ENCODE data around the gene CHAF1B. TPM values are rescaled to one million over a fixed set of nuclear protein-coding genes. Genes with fewer than 3 reads are reported as not detected.
A peak's percentile ranks its signal among the peaks of the same experiment; 100 is the strongest.

CHAF1B gene
- polyA plus RNA-seq, 2 donors: 2.1 to 3.2 TPM

DNA sequence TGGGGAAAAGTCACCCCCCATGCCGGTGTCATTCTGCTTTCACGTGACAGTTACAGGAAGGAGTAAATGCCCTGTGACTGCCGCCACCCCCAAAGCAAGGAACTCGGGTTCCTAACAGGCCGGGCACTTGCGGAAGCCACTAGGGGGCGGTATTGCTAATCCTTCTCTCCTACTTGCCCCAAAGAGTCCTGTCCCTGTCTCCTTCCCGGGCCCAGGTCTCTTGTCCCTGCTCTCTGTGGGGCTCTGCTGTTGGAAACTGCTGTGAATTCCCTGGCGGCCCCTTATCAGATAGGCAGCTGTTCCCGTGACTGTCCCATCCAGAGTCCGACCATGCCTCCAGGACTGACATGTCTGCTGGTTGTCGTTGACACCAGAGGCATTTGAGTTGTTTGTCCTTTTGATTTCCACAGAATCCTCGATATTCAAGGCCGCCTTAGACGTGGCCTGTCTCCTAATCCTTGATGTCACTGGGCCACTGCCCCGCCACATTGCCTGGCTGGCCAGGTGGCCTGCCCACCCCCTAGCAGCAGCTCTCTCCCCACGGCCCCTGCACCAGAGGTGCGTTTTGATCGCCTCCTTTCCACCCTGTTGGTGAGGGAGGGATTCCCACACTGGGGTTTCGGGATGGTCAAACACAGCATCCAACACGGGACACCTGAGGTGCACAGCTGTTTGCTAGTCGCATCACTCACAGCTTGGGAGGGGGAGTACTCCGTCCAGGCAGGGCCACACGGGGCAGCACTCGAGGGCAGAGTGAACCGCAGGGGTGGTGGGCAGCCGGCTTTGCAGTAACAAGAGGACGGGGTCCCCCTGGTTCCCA is 37.3 kb downstream of the CHAF1B start:
- Histone ChIP-seq H3K27ac (ENCODE audit: low read depth in 2 of 2, low read length in 1 of 2) (no peak overlapping the region), H3K4me3 (ENCODE audit: low read depth in 1 of 2, low read length in 2 of 2) (no peak overlapping the region), H3K9me3 (ENCODE audit: control insufficient read depth in 2 of 2, insufficient read depth in 1 of 2, low read depth in 1 of 2, low read length in 1 of 2) (no peaks in the 10 kb centered on the region), H3K36me3 (ENCODE audit: control insufficient read depth in 2 of 2, insufficient read depth in 2 of 2, low read length in 1 of 2) (peaks cover 0 to 3% of the 10 kb centered on the region in 2 donors), H3K4me1 (ENCODE audit: control insufficient read depth in 2 of 2, insufficient read depth in 2 of 2, low read length in 1 of 2) (peaks cover 0 to 2% of the 10 kb centered on the region in 2 donors), H3K27me3 (ENCODE audit: control insufficient read depth in 1 of 2, insufficient read depth in 2 of 2, low read length in 2 of 2) (no peaks in the 10 kb centered on the region)
- 61 to 63% methylated on average over 28 of the region's 28 CpGs for WGBS, 2 donors

DNA sequence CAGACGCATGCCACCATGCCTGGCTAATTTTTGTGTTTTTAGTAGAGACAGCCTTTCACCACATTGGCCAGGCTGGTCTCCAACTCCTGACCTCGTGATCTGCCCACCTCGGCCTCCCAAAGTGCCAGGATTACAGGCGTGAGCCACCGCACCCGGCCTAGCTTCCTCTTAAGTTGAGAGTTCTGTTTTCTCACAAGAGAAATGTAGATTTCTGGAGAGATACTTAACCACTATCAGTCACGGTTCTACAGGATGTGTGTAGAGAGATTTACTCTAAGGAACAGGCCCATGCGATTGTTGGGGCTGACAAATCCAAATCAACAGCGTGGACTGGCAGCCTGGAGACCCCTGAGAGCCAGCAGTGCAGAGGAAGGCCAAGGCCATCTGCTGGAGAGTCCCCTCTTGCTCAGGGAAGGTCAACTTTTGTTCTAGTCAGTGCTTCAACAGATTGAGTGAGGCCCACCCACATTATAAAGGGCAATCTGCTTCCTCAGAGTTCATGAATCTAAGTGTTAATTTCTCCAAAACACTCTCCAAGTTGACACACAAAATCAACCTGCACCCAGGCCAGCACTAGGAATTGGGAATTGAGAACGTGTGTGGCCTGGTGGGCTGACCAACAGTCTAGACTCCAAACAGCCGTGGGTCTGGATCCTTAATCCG is 38.7 kb downstream of the CHAF1B start:
- H3K27ac ChIP-seq (ENCODE audit: low read depth in 2 of 2, low read length in 1 of 2): no peak overlapping the region
- peaks cover 0 to 4% of the 10 kb centered on the region in 2 donors for H3K4me1 ChIP-seq (ENCODE audit: control insufficient read depth in 2 of 2, insufficient read depth in 2 of 2, low read length in 1 of 2)
- WGBS, 2 donors: 88 to 93% methylated on average over 12 of the region's 12 CpGs
- no peaks in the 10 kb centered on the region for H3K9me3 ChIP-seq (ENCODE audit: control insufficient read depth in 2 of 2, insufficient read depth in 1 of 2, low read depth in 1 of 2, low read length in 1 of 2)
- no peaks in the 10 kb centered on the region for H3K36me3 ChIP-seq (ENCODE audit: control insufficient read depth in 2 of 2, insufficient read depth in 2 of 2, low read length in 1 of 2)
- H3K4me3 ChIP-seq (ENCODE audit: low read depth in 1 of 2, low read length in 2 of 2): no peak overlapping the region
- H3K27me3 ChIP-seq (ENCODE audit: control insufficient read depth in 1 of 2, insufficient read depth in 2 of 2, low read length in 2 of 2): no peaks in the 10 kb centered on the region

DNA sequence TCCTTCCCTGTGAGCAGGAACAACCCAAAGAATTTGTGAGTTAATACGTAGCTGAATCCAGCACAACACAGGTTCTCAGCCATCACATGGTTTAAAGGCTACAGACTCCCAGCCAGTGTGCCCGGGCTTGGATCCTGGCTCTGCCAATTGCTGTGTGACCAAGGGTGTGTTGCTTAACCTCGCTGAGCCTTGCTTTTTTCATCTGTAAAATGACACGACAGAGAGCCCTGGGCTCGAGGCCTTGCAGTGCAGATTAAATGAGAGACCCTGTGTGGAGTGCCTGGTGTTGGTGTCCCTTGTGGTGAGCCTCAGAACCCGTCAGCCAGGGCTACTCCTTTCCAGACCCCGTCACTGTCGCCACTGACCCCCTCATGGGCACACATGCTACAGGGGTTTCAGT is 39.4 kb downstream of the CHAF1B start:
- Histone ChIP-seq H3K4me3 (ENCODE audit: low read depth in 1 of 2, low read length in 2 of 2) (no peak overlapping the region), H3K27me3 (ENCODE audit: control insufficient read depth in 1 of 2, insufficient read depth in 2 of 2, low read length in 2 of 2) (no peaks in the 10 kb centered on the region), H3K27ac (ENCODE audit: low read depth in 2 of 2, low read length in 1 of 2) (no peak overlapping the region), H3K36me3 (ENCODE audit: control insufficient read depth in 2 of 2, insufficient read depth in 2 of 2, low read length in 1 of 2) (no peaks in the 10 kb centered on the region), H3K9me3 (ENCODE audit: control insufficient read depth in 2 of 2, insufficient read depth in 1 of 2, low read depth in 1 of 2, low read length in 1 of 2) (no peaks in the 10 kb centered on the region), H3K4me1 (ENCODE audit: control insufficient read depth in 2 of 2, insufficient read depth in 2 of 2, low read length in 1 of 2) (peaks cover 0 to 4% of the 10 kb centered on the region in 2 donors)
- WGBS, 2 donors: 88 to 94% methylated on average over 8 of the region's 8 CpGs

DNA sequence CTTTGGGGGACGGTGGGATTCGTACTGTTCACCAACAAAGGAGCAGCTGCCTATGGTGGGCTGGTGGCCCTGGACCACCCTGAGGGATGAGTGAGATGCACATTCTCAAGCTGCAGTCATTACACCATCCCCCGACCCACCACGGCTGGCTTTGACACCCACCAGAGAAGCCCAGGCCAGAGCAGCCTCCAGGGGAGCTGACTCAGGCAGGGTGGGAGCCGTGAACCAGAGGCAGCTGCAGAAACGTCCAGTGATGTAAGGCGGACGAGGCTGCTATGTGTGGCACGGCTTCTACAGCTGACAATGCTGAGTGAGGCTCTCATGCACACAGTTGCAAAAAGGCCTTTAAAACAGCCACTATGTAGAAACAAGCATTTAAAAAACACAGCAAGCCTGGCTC is 40.1 kb downstream of the CHAF1B start:
- H3K27ac ChIP-seq (ENCODE audit: low read depth in 2 of 2, low read length in 1 of 2): no peak overlapping the region
- H3K4me3 ChIP-seq (ENCODE audit: low read depth in 1 of 2, low read length in 2 of 2): no peak overlapping the region
- H3K9me3 ChIP-seq (ENCODE audit: control insufficient read depth in 2 of 2, insufficient read depth in 1 of 2, low read depth in 1 of 2, low read length in 1 of 2): no peaks in the 10 kb centered on the region
- no peaks in the 10 kb centered on the region for H3K27me3 ChIP-seq (ENCODE audit: control insufficient read depth in 1 of 2, insufficient read depth in 2 of 2, low read length in 2 of 2)
- H3K36me3 ChIP-seq (ENCODE audit: control insufficient read depth in 2 of 2, insufficient read depth in 2 of 2, low read length in 1 of 2): no peaks in the 10 kb centered on the region
- 83 to 86% methylated on average over 9 of the region's 9 CpGs for WGBS, 2 donors
- peaks cover 0 to 2% of the 10 kb centered on the region in 2 donors for H3K4me1 ChIP-seq (ENCODE audit: control insufficient read depth in 2 of 2, insufficient read depth in 2 of 2, low read length in 1 of 2)

DNA sequence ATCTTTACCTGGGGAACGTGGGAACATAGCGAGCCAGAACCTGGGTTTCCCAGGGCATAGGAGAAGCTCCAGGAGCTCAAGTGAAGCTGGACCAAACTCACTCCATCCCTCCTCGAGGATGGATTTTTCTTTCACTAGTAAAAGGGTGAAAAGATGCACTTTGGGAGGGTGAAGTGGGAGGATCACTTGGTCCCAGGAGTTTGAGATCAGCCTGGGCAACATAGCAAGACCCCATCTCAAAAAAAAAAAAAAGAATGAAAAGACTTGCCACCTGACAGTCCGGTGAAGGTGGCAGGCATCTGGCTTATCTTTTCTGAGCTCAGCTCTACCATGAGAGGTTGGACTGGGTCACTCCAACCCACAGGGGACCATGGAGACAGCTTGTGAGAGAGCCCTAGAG is 42.3 kb downstream of the CHAF1B start:
- H3K4me3 ChIP-seq (ENCODE audit: low read depth in 1 of 2, low read length in 2 of 2): no peak overlapping the region
- 78 to 80% methylated on average over 4 of the region's 4 CpGs for WGBS, 2 donors
- H3K36me3 ChIP-seq (ENCODE audit: control insufficient read depth in 2 of 2, insufficient read depth in 2 of 2, low read length in 1 of 2): no peaks in the 10 kb centered on the region
- H3K9me3 ChIP-seq (ENCODE audit: control insufficient read depth in 2 of 2, insufficient read depth in 1 of 2, low read depth in 1 of 2, low read length in 1 of 2): no peaks in the 10 kb centered on the region
- H3K27ac ChIP-seq (ENCODE audit: low read depth in 2 of 2, low read length in 1 of 2): no peak overlapping the region
- H3K27me3 ChIP-seq (ENCODE audit: control insufficient read depth in 1 of 2, insufficient read depth in 2 of 2, low read length in 2 of 2): no peaks in the 10 kb centered on the region
- H3K4me1 ChIP-seq (ENCODE audit: control insufficient read depth in 2 of 2, insufficient read depth in 2 of 2, low read length in 1 of 2): peaks cover 0 to 5% of the 10 kb centered on the region in 2 donors

DNA sequence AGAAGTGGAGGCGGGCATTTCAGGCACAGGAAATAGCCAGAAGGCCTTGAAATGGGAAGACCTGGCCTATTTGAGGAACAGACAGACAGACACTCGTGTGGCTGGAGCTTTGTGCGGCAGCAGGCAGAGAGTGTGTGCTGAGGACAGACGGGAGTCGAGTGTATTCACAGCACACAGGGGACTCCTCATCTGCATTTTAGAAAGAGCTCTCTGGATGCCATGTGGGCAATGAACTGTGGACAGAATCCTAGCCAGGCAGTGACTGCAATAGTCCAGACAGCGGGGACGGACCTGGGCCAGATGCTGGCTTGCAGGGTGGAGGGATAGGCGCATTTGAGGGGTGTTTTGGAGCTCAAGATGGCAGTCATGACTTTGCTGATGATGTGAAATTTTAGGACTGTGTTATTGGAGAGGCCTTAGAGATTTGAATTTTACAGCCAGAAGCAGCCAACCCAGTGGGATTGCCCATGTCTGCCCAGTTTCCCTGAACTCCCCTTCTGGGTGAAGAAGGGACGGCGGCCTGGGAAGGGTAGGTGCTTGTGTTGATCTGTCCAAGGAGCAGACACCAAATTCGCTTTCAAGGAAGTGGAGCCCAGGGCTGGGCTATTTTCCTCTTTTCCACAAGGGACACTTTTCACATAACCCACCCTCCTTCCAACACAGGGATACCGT is 43.7 kb downstream of the CHAF1B start:
- Histone ChIP-seq H3K4me1 (ENCODE audit: control insufficient read depth in 2 of 2, insufficient read depth in 2 of 2, low read length in 1 of 2) (peaks cover 0 to 6% of the 10 kb centered on the region in 2 donors), H3K36me3 (ENCODE audit: control insufficient read depth in 2 of 2, insufficient read depth in 2 of 2, low read length in 1 of 2) (no peaks in the 10 kb centered on the region), H3K9me3 (ENCODE audit: control insufficient read depth in 2 of 2, insufficient read depth in 1 of 2, low read depth in 1 of 2, low read length in 1 of 2) (no peaks in the 10 kb centered on the region), H3K27me3 (ENCODE audit: control insufficient read depth in 1 of 2, insufficient read depth in 2 of 2, low read length in 2 of 2) (no peaks in the 10 kb centered on the region), H3K27ac (ENCODE audit: low read depth in 2 of 2, low read length in 1 of 2) (no peak overlapping the region), H3K4me3 (ENCODE audit: low read depth in 1 of 2, low read length in 2 of 2) (no peak overlapping the region)
- 78 to 85% methylated on average over 12 of the region's 12 CpGs for WGBS, 2 donors

DNA sequence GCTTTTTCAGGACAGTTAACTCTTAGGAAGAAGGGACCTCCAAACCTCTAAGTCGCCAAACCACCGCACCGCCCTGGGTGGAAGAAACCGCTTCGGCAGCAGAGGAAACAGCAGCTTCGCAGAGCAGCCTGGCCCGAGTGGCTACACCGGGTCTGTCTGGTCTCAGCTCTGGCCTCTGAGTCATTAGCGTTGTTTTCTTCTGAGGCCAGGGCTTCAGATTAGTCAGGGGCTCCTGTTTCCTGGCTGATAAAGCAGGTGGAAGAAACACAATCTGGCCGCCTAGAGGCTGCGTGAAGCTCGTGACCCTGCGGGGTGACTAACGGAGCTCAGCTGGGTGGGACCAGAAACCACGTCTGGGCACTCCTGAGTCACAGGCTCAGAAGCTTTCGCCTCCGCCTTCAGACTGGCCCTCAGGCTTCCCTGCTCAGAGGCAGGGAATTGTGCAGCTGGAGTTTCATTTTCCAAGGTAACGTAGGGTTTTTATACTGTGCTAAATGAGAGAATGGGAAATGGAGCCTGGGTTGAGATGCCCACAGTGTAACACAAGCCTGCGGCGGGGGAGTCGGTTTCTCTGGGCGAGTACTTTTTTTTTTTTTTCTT is 44.9 kb downstream of the CHAF1B start:
- no peaks in the 10 kb centered on the region for H3K27me3 ChIP-seq (ENCODE audit: control insufficient read depth in 1 of 2, insufficient read depth in 2 of 2, low read length in 2 of 2)
- H3K4me1 ChIP-seq (ENCODE audit: control insufficient read depth in 2 of 2, insufficient read depth in 2 of 2, low read length in 1 of 2): peaks cover 0 to 6% of the 10 kb centered on the region in 2 donors
- H3K27ac ChIP-seq (ENCODE audit: low read depth in 2 of 2, low read length in 1 of 2): peak overlapping the region; percentile 76 to 90
- no peak overlapping the region for H3K4me3 ChIP-seq (ENCODE audit: low read depth in 1 of 2, low read length in 2 of 2)
- H3K9me3 ChIP-seq (ENCODE audit: control insufficient read depth in 2 of 2, insufficient read depth in 1 of 2, low read depth in 1 of 2, low read length in 1 of 2): no peaks in the 10 kb centered on the region
- no peaks in the 10 kb centered on the region for H3K36me3 ChIP-seq (ENCODE audit: control insufficient read depth in 2 of 2, insufficient read depth in 2 of 2, low read length in 1 of 2)
- WGBS, 2 donors: 14 to 19% methylated on average over 22 of the region's 22 CpGs

DNA sequence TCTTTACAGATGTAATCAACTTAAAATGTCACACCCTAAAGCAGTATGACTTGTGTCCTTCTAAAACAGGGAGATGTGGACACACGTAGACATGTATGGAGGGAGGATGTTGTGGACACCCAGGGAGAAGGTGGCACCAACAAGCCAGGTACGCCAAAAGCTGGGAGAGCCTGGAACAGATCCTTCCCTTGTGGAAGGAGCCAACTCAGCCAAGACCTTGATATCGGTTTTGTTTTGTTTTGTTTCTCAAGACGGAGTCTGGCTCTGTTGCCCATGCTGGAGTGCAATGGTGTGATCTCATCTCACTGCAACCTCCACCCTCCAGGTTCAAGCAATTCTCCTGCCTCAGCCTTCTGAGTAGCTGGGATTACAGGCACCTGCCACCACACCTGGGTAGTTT is 45.6 kb downstream of the CHAF1B start:
- no peak overlapping the region for H3K4me3 ChIP-seq (ENCODE audit: low read depth in 1 of 2, low read length in 2 of 2)
- no peaks in the 10 kb centered on the region for H3K9me3 ChIP-seq (ENCODE audit: control insufficient read depth in 2 of 2, insufficient read depth in 1 of 2, low read depth in 1 of 2, low read length in 1 of 2)
- no peaks in the 10 kb centered on the region for H3K27me3 ChIP-seq (ENCODE audit: control insufficient read depth in 1 of 2, insufficient read depth in 2 of 2, low read length in 2 of 2)
- 49 to 58% methylated on average over 4 of the region's 4 CpGs for WGBS, 2 donors
- H3K4me1 ChIP-seq (ENCODE audit: control insufficient read depth in 2 of 2, insufficient read depth in 2 of 2, low read length in 1 of 2): peaks cover 0 to 6% of the 10 kb centered on the region in 2 donors
- H3K36me3 ChIP-seq (ENCODE audit: control insufficient read depth in 2 of 2, insufficient read depth in 2 of 2, low read length in 1 of 2): no peaks in the 10 kb centered on the region
- peak overlapping the region in 1 of 2 donors; percentile 56 for H3K27ac ChIP-seq (ENCODE audit: low read depth in 2 of 2, low read length in 1 of 2)

DNA sequence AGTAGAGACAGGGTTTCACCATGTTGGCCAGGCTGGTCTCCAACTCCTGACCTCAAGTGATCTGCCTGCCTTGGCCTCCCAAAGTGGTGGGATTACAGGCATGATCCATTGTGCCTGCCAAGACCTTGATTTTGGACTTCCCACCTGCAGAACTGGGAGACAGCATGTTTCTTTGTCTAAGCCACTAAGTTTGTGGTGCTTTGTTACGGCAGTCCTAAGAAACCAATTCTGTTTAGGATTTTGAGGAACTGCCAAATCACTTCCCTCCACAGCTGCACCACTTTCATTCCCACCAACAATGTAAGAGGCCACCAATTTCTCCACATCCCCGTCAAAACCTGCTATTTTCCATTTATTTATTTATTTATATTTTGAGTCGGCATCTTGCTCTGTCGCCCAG is 46.1 kb downstream of the CHAF1B start:
- Histone ChIP-seq H3K27ac (ENCODE audit: low read depth in 2 of 2, low read length in 1 of 2) (no peak overlapping the region), H3K4me1 (ENCODE audit: control insufficient read depth in 2 of 2, insufficient read depth in 2 of 2, low read length in 1 of 2) (peaks cover 0 to 6% of the 10 kb centered on the region in 2 donors), H3K9me3 (ENCODE audit: control insufficient read depth in 2 of 2, insufficient read depth in 1 of 2, low read depth in 1 of 2, low read length in 1 of 2) (no peaks in the 10 kb centered on the region), H3K27me3 (ENCODE audit: control insufficient read depth in 1 of 2, insufficient read depth in 2 of 2, low read length in 2 of 2) (no peaks in the 10 kb centered on the region), H3K36me3 (ENCODE audit: control insufficient read depth in 2 of 2, insufficient read depth in 2 of 2, low read length in 1 of 2) (no peaks in the 10 kb centered on the region), H3K4me3 (ENCODE audit: low read depth in 1 of 2, low read length in 2 of 2) (no peak overlapping the region)
- whole genome bisulfite sequencing, 2 donors: 70 to 73% methylated on average over 4 of the region's 4 CpGs
